NCI-H748 treated with DMSO at 0.1 percent for 48 hours (cell line): Measurements from ENCODE around the gene TNNC2.
"Not testable (repeated sequence)": the region's sequence is repeated elsewhere in the genome, so short reads cannot be mapped to it uniquely, and the experiment has no call there.

Experiments used
- DNase-seq: peaks from one replicate; lab custom pipeline; 2025; lab: John Stamatoyannopoulos, UW

Gene TNNC2

GRCh38 chr20:45821947-45822346 is 5.2 kb downstream of the TNNC2 start:
- DNase-seq: no peak

- DNase-seq: no peak
Measured at GRCh38 chr20:45819466-45819865, 7.6 kb downstream of the TNNC2 start.

DNA sequence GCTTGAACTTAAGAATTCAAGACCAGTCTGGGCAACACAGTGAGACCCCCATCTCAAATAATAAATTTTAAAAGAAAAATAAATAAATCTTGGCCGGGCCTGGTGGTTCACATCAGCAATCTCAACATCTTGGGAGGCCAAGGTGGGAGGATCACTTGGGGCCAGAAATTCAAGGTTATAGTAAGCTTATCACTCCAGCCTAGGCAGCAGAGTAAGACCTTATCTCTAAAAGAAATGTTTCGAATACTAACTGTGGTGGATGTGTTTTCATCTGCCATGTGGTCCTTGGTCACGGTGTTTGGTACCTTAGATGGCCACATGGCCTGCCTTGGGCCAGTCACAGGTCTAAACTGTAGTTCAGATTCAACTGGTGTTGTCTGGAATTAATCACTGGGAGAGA is 8.9 kb downstream of the TNNC2 start:
- no peak for DNase-seq

- no peak for DNase-seq
Measured at GRCh38 chr20:45817376-45818194, 9.5 kb downstream of the TNNC2 start.

DNA sequence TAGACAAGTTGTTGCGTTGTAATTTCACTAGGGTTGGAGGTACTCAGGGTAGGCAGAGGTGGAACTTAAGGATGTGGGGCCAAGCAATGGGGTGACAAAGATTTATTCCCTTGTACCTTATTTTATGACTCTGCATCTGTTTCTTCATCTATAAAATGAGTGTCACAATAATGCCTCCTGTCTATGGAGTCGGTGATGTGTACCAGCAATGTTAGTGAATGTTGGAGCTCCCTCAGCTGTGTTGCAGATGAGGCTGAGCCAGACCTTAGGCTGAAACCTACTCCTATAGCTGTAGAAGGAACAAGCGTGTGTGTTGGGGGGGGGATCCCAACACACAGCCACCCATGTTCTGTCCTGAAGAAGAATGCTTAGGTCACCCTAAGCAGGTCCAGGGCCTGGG is 10.2 kb downstream of the TNNC2 start:
- DNase-seq: no peak

DNA sequence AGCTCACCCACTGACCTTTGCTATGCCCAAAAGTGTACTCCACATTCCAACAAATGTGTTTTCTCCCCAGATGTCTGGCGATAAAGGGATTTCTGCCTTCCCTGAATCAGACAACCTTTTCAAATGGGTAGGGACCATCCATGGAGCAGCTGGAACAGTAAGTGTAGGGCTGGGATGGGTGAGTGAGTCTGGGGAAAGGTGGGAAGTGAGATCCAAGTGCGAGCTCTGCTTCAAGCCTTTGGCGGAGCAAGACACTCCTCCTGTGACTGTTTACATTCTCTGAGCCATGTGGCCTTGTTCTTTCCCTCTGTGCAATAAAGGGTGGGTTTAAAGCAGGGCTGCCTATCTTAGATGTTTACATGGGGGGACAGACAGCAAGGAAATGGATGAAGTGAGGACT is 12.8 kb downstream of the TNNC2 start:
- no peak for DNase-seq

GRCh38 chr20:45813489-45813888 is 13.6 kb downstream of the TNNC2 start:
- DNase-seq: no peak

DNA sequence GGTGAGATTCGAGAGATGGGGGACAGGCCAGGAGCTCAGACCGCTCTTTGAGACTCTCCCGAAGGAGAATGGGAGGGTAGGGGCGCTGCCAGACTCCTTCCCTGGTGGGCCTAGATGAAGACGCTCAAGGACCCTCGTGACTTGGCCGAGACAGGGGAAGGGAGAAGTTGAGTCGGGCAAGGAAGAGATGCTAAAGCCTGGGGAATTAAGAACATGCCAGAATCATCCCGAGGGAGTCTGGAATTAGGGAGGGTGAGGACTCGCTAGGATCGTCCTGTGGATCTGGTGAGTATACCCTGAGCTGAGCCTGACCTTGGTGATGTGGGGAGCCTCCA is 14.1 kb downstream of the TNNC2 start:
- DNase-seq: no peak

- DNase-seq: peak; percentile 88
Measured at GRCh38 chr20:45812157-45813005, 14.7 kb downstream of the TNNC2 start, which contains the start of gene UBE2C. Gene UBE2C (plus strand): TSS chr20:45812644. CDS start chr20:45812696, 52 bp downstream.

DNA sequence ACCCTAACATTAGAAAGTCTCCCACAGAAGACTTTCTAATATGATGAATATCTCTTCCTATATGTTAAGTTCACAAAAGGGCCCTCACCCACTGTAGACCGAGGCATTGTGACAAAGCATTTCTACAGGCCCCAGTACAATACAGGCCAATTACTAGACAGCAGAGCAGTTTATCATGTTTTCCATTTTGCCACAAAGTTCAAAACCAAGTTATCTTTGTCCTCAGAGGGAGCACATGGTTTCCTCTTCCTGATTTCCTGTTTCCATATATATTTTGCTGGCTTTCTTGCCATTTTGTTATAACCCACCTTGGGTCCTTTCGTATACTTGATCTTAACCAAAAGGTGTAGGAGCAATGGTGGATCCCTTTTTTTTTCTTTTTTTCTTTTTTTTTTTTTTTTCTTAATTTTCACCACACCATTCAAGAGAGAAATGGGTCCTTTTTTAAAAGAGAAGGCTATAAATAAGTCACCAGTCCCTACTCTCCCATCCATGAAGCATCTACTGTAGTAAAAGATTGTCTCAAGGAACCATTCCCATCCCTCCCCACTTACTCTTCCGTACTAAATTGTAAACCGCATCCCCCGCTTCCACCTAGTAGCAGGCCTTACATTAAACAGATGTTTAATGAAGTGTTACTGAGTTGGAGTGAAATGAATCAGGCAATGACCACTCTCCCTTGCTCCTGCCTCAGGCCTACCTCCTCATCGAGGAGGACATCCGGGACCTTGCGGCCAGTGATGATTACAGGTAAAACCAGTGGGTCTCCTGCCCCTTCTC is 16.7 kb downstream of the TNNC2 start:
- DNase-seq: no peak

DNA sequence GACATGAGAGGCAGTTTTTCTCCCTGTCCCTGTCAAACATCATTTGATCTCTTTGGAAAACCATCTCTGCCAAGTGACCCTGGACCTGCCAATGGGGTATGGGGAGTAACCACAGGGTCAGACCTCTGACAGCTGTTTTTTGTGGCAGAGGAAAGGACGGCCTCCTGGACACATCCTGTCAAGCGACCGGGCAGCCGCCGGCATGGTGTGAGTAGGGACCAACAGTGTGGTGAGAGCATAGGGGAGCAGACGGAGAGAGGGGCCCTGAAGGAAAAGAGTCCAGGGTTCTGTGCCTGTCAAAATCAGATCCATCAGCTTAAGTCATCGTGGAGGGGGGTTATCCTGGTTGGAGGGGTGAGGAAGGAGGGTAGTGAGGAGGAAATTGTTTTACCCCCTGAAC is 25.3 kb downstream of the TNNC2 start:
- DNase-seq: no peak

DNA sequence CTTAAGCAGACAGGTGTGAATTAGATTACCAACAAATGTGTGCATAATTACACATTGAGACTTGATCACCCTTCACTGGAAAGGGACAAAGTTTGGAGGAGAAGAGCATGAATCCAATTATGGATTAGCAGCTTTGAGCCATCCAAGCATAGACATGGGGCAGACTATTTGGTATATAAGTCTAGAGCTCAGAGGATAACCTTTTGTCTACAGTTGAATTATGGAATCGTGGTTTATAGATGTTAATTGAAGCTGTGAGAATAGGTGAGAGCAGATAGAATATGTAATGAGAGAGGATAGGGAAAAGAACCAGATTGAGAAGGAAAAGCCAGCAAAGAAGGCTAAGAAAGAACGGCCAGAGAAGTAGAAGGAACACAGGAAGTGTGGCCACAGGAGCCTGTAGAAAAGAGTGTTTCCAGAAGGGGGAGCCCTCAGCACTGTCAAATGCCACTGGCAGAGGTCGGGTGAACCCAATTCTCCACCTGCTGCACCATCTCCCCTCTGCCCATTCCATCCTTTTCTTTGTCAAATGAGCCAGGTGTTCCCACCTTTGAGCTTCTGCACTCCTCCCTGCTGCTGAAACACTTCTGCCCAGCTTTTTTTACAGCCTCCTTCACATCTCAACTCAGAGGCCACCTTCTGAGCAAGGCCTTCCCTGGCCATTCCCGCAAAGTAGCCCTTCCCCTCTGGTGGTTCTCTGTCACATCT is 28.0 kb downstream of the TNNC2 start:
- DNase-seq: peak; percentile 11

- DNase-seq: not testable (repeated sequence)
Measured at GRCh38 chr20:45797955-45798354, 29.2 kb downstream of the TNNC2 start.

DNA sequence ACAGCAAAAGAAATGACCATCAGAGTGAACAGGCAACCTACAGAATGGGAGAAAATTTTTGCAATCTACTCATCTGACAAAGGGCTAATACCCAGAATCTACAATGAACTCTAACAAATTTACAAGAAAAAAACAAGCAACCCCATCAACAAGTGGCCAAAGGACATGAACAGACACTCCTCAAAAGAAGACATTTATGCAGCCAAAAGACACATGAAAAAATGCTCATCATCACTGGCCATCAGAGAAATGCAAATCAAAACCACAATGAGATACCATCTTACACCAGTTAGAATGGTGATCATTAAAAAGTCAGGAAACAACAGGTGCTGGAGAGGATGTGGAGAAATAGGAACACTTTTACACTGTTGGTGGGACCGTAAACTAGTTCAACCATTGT is 29.6 kb downstream of the TNNC2 start:
- not testable (repeated sequence) for DNase-seq

GRCh38 chr20:45796337-45797065 is 30.6 kb downstream of the TNNC2 start:
- DNase-seq: no peak

DNA sequence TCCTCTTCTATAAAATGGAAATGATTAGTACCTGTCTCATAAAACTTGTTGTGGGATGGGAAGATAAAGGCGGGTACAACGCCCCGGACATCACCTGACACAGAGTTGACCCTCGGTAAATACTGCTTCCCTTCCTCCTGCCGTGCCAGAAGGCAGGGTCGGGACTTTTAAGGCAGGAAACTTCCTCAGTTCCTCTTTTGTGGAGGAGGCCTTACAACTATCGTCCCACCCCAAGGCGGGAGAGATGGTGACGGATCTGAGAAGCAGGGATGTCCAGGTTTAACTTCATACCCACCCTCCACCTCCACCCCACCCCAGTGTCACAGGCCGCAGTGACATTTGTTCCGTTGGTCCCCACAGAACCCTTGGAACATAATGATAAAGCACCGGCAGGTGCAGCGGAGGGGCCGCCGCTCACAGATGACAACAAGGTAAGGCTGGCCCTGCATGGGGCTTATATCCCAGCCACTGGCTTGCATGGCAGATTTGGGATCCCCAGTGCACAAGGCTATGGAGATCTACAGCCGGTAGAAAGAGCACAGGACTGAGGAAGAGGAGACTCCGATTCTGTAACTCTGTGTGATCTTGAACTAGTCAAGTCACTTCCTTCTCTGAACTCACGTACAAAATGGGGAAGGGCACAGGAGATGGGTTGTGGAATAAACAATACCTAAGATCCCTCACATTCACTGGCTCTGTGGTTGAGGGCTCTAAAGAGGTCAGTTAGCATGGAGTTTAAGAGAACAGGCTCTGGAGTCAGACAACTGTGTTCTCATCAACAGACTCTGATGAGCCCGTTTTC is 34.6 kb downstream of the TNNC2 start:
- no peak for DNase-seq

DNA sequence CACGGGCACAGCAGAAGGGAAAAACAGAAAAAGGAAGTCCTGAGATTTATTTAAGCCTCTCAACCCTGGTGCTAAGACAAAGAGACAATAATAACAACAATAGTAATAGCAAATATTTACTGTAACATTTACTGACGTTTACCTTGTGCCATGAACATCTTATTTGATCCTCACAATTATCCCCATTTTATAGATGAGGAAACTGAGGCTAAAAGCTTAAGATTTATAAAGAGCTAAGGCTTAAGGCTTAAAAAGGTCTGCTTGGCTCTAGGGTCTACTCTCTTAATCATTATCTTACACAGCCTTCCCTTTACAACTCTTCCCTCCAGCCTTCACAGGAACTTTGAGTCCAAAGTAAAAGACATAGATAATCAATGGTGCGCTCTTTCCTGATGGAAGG is 38.8 kb downstream of the TNNC2 start:
- DNase-seq: no peak

GRCh38 chr20:45783656-45784294 is 43.3 kb downstream of the TNNC2 start:
- no peak for DNase-seq

GRCh38 chr20:45782890-45783289 is 44.2 kb downstream of the TNNC2 start:
- DNase-seq: no peak
